ENCODE measurements around the gene WNT9A.
A peak's percentile ranks its signal among the peaks of the same experiment; 100 is the strongest.
"Not testable (repeated sequence)": the region's sequence is repeated elsewhere in the genome, so short reads cannot be mapped to it uniquely, and the experiment has no call there.

WNT9A gene
- total RNA-seq: 0 to 0.32 (median 0.05) reads per million in 18 experiments

GRCh38 chr1:227947676-227948492, at the start of gene WNT9A:
Gene WNT9A, minus strand, starts transcription at chr1:227947932. Its CDS starts 45 bp downstream, at chr1:227947887.
- DNase-seq: no peak

- DNase-seq: no peak
Observed at GRCh38 chr1:227996187-227996950, 48.6 kb upstream of the WNT9A start.

GRCh38 chr1:227994632-227995300, 47.0 kb upstream of the WNT9A start:
- no peak for DNase-seq

- DNase-seq: no peak
Observed at GRCh38 chr1:227987181-227987580, 39.4 kb upstream of the WNT9A start.

GRCh38 chr1:227975583-227976283, 28.0 kb upstream of the WNT9A start:
- not testable (repeated sequence) for DNase-seq

GRCh38 chr1:227973724-227974288, 26.1 kb upstream of the WNT9A start:
- not testable (repeated sequence) for DNase-seq

- DNase-seq: not testable (repeated sequence)
Observed at GRCh38 chr1:227972843-227973374, 25.2 kb upstream of the WNT9A start.

GRCh38 chr1:227972283-227972679, 24.5 kb upstream of the WNT9A start:
- DNase-seq: not testable (repeated sequence)

GRCh38 chr1:227971643-227972282, 24.0 kb upstream of the WNT9A start:
- DNase-seq: not testable (repeated sequence)

GRCh38 chr1:227971216-227971615, 23.5 kb upstream of the WNT9A start:
- DNase-seq: not testable (repeated sequence)

GRCh38 chr1:227970076-227970995, 22.6 kb upstream of the WNT9A start:
- DNase-seq: not testable (repeated sequence)

- not testable (repeated sequence) for DNase-seq
Observed at GRCh38 chr1:227967815-227968214, 20.1 kb upstream of the WNT9A start.

- not testable (repeated sequence) for DNase-seq
Observed at GRCh38 chr1:227966733-227967132, 19.0 kb upstream of the WNT9A start.

- DNase-seq: peak; percentile 35 to 39
Observed at GRCh38 chr1:227961651-227962466, 14.1 kb upstream of the WNT9A start.

GRCh38 chr1:227959325-227959860, 11.7 kb upstream of the WNT9A start:
- DNase-seq: no peak

- DNase-seq: no peak
Observed at GRCh38 chr1:227958617-227959324, 11.0 kb upstream of the WNT9A start.

- no peak for DNase-seq
Observed at GRCh38 chr1:227955808-227956207, 8.1 kb upstream of the WNT9A start.
